Stromal cell of bone marrow (primary cell): ENCODE measurements around the gene CEL.
"Not testable (repeated sequence)": the region's sequence is repeated elsewhere in the genome, so short reads cannot be mapped to it uniquely, and the experiment has no call there.

Experiments used
- DNase-seq: peaks from one replicate; pipeline ENCODE4 v3.0.0-alpha.2; 2012; ENCODE audit warnings: low read depth

CEL gene

DNA sequence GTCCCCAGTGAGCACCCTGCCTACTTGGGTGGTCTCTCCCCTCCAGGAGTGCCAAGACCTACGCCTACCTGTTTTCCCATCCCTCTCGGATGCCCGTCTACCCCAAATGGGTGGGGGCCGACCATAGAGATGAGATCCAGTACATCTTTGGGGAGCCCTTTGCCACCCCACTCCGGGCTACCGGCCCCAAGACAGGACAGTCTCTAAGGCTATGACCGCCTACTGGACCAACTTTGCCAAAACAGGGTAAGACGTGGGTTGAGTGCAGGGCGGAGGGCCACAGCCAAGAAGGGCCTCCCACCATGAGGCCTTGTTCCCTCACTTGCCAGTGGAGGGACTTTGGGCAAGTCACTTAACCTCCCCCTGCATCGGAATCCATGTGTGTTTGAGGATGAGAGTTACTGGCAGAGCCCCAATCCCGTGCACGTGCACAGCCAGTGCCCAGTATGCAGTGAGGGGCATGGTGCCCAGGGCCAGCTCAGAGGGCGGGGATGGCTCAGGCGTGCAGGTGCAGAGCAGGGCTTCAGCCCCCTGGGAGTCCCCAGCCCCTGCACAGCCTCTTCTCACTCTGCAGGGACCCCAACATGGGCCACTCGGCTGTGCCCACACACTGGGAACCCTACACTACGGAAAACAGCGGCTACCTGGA lies 24.6 kb downstream of the CEL start:
- not testable (repeated sequence) for DNase-seq

GRCh38 chr9:133086894-133087293 lies 25.1 kb downstream of the CEL start:
- DNase-seq, result no peak

- no peak for DNase-seq
These were observed 25.8 kb downstream of the CEL start for GRCh38 chr9:133087429-133088145.

- DNase-seq, result no peak
These were observed 26.5 kb downstream of the CEL start for GRCh38 chr9:133088146-133088750.

GRCh38 chr9:133088756-133089155 lies 27.0 kb downstream of the CEL start:
- no peak for DNase-seq

GRCh38 chr9:133089271-133089671 lies 27.5 kb downstream of the CEL start:
- no peak for DNase-seq

DNA sequence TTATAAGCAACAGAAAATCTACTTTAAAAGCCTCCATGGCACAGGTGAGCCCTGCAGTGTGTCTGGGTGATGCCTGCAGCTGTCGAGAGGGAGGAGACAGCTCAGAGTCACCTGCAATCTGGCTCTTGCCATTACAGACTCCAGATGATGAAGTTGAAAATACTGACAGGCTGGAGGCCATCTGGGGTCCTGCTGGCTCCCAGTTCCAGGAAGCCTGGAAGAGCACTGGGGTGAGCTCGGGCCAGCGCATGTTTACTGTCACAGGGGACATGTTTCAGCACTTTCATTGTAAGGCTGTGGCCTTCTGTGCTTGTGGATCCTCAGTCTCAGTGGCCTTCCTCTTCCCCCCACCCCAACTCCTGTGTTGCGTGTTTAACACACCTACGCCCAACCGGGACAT lies 28.4 kb downstream of the CEL start:
- DNase-seq, result no peak

DNA sequence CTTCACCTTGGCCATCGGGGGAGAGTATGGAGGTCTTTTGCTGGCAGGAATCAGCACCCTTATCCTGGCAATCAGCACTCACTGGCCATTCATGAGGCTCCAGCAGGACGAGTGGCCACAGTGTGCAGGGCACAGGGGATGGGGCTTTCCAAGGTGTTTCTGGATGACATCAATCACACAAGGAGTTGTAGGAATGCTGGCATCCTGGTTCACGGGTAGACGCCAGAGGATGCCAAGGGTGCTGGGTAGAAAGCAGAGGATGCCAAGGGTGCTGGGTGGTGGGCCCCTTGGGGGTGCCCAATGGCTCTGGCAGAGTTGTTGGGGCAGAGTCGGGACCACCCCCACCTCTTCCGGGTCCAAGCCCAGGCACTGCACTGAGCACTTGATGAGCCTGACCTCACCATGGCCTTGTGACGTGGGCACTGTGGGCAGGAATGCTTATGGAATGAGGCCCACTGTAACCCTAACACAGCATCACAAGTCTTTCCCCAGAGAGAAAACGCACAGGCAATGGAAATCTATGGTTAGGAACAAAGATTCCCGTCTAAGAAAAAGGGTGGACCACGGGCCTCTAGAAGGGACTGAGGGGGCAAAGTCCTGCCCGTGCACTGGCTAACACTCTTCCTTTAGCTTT lies 29.1 kb downstream of the CEL start:
- DNase-seq, result no peak

- DNase-seq, result not testable (repeated sequence)
These were observed 32.6 kb downstream of the CEL start for GRCh38 chr9:133094351-133094750.

GRCh38 chr9:133094842-133095393 lies 33.1 kb downstream of the CEL start:
- DNase-seq, result no peak

DNA sequence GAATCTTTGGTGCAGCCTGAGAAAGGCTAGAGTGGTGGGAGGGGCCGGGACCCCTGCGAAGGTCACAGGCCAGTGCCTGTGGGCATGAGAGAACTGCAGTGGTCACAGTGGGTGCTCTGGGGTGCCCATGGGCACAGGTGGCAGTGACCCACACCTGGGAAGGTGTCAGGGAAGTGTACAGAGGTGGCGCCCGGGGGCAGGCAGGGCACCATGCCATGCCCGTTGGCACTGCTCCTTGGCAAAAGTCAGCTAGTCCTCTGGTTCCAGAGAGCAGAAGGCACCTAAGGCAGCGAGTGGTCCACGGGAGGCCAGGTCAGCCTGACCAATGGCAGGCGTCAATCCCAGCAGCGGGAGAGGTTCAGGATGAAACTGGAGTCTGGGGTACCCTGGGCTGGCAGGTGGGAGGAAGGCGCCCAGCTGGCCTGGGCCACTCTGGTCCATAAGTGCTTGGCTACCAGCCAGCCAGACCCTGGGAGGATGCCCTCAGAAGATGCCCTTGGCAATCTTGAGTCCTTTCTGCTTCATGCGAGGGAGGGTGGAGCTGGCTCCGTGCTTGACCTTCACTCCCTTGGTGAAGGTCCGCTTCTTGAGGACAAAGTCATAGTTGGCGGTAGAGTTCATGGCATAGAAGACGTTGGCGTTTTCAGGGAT lies 36.4 kb downstream of the CEL start:
- DNase-seq, result no peak

DNA sequence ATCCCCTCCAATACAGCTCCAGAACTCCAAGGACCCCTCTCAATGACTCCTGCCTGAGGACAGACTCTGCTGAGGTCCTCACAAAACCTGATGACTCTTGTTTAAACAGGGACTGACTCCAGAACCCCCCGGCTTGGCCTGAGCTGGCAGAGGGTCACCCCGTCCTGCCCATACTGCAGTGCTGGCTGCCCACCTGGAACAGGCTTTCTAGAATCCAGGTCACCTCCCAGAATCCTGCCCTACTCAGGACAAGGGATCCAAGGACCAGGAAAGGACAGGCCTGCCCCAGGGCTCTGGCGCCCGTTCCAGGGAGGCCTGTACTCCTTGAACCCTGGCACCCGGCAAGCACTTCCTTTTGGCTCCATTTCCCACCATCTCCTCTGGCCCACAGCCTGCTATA lies 37.1 kb downstream of the CEL start:
- DNase-seq, result no peak

GRCh38 chr9:133099726-133100505 lies 38.1 kb downstream of the CEL start:
- no peak for DNase-seq

DNA sequence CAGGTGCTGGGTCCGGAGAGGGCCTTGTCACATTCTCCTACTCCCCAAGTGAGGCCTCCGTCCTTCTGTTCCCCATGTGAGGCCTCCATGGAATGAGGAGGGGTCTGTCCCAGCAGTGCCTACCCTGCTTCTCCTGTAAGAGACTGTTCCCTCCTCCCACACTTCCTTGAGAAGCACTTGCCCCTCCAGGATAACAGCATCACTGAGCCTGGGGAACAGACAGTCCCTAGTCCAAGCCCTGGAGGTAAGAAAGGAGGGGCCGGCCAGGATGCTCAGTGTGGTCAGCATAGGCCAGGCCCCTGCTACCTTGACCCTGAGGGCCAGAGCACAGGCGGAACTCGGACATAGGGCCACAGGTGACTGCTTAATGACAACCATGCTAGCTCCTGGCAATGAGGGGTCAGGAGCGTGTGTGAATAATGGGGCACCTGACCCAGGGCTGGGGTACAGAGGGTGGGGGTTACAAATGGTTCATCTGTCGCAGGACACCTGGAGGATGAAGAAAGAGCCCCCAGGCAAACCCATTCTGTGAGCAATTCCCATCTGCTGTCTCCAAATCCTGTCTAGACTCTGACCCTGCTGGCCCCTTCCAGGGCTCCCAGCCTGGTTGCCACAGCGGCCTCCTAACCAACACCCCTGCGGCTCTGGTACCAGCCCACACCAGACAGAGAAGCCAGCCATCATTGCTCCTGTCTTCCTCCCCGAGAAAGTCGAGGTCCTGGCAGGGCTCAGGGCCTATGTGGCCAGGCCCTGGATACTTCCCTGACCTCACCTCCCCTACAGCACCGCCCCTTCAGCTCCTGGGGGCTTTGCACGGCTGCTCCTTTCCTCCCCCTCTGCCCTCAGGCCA lies 39.0 kb downstream of the CEL start:
- no peak for DNase-seq

- DNase-seq, result no peak
These were observed 39.8 kb downstream of the CEL start for GRCh38 chr9:133101356-133102189.

GRCh38 chr9:133102190-133103021 lies 40.6 kb downstream of the CEL start:
- no peak for DNase-seq

- no peak for DNase-seq
These were observed 41.6 kb downstream of the CEL start for GRCh38 chr9:133103183-133103986.
